ENCODE results near the gene SLFN14.
A peak's percentile ranks its signal among the peaks of the same experiment; 100 is the strongest.
"Not testable (repeated sequence)": the region's sequence is repeated elsewhere in the genome, so short reads cannot be mapped to it uniquely, and the experiment has no call there.

SLFN14 gene

GRCh38 chr17:35557353-35557752 is 3.3 kb downstream of the SLFN14 start:
- DNase-seq = no peak

- DNase-seq = no peak
These were observed 4.9 kb downstream of the SLFN14 start for GRCh38 chr17:35555691-35556090.

DNA sequence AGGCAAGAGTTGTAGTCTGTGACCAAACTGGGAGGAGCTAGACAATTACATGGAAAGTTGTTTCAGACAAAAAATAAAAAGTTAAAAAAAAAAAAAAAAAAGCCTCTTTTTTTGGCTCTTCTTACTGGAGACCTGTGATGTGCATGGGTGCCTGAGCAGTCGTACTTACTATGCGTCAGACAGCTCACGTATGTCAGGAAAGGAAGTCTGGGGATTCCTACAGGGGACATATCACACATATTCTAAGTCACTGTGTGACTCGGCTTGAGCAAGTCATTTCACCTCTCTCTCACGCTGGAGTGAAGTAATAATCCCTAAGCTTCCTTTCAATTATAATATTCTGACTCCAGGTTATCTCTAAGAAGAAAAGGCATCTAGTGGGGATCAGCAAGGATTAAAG is 6.0 kb downstream of the SLFN14 start:
- no peak for DNase-seq

- DNase-seq = no peak
These were observed 7.3 kb downstream of the SLFN14 start for GRCh38 chr17:35553310-35553709.

DNA sequence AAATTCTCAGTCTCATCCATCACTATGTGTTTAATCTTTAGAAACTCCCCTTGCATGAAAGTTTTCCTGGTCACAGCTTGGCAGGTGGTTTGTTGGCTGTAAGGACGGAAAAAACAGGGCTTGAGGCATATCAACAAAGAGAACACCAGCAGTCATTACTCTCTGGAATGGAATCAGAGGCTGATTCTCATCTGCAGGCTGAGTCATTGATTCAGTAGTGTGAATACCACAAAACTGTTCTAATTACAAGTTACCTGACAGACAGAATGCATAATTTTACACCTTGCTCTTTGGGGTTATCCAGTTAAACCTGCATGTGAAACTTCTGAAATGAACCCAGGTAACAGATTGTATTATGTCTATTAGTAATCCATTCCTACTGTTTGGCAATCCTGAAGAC is 11.6 kb downstream of the SLFN14 start:
- no peak for DNase-seq

GRCh38 chr17:35548208-35548810 is 12.3 kb downstream of the SLFN14 start:
- DNase-seq = no peak

DNA sequence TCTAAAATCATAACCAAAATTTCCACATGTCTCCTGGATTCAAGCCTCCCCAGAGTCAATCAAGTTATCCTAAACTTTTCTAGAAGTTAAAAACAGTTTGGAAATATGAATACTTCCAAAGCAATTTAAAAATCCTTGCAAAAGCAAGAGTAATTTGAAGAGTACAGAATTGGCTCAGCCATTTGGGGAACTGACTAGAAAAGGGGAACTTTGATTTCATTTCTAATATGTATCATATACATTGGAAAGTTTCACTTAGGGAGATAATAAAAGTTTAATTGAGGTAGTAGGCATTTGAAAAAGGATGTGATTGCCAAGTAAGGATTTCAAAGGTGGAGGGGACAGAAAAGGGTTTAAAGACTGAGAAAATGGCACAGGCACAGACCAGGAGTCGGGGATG is 14.1 kb downstream of the SLFN14 start:
- no peak for DNase-seq

- DNase-seq = no peak
These were observed 15.5 kb downstream of the SLFN14 start for GRCh38 chr17:35545150-35545549.

DNA sequence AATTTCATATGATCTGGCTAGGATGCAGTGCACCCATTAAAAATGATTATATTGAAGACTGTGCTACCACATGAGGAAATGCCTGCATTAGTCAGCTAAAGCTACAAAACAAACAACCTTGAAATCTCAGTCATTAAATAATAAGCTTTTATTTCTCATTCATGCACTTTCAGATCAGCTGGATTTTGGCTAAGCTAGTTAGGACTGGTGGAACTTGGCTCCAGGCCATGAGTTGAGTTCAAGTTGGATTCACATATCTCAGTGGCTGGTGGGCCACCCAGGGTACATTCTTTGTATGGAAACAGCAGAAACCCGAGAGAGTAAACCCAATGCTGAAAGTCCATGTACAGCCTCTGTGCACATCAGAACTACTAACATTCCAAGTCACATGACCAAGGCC is 16.8 kb downstream of the SLFN14 start:
- no peak for DNase-seq

- no peak for DNase-seq
These were observed 17.6 kb downstream of the SLFN14 start for GRCh38 chr17:35542990-35543389.

GRCh38 chr17:35541434-35541833 is 19.2 kb downstream of the SLFN14 start:
- no peak for DNase-seq

DNA sequence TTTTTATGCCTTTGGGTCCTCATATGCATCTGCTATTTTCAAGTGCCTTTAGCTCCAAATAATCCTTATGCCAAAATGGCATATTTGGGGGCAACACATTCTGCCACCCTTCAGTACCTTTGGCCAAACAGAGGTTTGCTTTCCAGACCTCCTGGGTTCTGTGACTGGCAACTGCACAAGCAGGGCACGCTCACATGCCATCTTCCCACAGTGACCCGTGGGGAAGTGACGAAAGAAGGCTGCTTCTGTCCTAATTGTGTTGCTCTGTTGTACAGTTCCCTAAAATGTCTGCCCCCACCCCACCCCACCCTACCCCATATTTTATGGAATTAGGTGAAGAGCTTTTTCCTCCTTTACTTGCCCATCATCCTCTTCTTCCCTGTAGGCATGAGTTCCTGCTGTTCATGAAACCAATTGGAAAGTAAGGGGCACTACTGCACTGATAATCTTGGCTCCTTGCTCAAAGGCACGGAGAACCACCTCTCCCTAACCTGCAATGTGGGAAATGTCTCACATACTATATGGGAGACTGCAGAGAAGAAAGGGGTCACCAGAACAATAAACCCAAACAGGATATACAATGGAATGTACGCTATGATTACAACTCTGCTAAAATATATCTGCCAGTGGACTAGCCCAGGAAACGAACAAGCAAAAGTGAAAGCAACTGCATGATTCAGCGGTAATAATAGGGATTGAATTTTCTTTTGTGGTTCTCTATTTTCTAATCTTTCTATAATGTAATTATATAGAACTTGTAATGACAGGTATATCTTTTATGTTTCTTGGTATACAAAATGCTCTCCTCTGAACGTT is 19.8 kb downstream of the SLFN14 start:
- peak; percentile 57 for DNase-seq

GRCh38 chr17:35539659-35540026 is 21.0 kb downstream of the SLFN14 start:
- no peak for DNase-seq

DNA sequence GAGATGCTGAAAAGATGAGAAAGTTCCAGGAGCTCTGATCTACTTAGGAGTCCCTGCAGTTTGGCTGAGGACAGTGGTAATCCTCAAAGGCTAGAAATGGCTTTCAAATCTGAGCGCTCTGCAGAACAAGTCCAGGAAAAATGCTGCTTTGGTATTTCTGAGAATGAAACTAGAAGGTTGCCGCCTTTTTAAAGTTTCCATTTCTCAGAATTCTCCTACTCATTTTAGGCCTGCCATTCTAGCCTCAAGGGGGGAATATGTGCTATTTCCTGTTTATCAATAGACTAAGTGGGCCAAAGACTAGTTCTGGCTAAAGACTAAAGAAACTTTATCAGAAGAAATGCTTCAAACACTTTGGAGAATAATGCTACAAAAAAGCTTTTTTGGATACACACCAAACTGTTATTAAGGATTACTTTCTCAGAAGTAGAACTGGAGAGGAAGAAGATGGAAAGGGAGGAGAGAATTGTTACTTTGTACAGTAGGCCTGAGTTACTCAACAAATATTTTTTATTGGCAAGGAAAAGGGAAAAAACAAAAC is 22.9 kb downstream of the SLFN14 start, which contains the start of gene SLFN12L:
Gene SLFN12L (minus strand): TSS at position 78 of the 541 bp plus-strand sequence. CDS start 15,314 bp downstream, outside the sequence.
- peak; percentile 18 for DNase-seq

DNA sequence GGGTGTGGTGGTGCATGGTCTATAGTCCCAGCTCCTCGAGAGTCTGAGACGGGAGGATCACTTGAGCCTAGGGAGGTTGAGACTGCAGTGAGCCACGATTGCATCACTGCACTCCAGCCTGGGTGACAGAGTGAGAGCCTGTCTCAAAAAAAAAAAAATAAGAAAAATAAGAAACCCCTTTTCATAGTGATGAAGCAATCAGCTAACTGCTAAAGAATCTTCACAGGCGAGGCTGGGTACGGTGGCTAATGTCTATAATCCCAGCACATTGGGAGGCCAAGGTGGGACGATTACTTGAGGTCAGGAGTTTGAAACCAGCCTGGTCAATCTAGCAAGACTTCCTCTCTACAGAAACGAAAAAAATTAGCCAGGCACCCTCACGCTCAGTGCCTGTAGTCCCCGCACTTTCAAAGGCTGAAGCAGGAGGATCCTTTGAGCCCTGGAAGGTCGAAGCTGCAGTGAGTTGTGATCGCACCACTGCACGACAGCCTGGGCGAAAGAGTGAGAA is 23.9 kb downstream of the SLFN14 start:
- peak; percentile 19 for DNase-seq

- DNase-seq = not testable (repeated sequence)
These were observed 25.2 kb downstream of the SLFN14 start for GRCh38 chr17:35535406-35535805.

DNA sequence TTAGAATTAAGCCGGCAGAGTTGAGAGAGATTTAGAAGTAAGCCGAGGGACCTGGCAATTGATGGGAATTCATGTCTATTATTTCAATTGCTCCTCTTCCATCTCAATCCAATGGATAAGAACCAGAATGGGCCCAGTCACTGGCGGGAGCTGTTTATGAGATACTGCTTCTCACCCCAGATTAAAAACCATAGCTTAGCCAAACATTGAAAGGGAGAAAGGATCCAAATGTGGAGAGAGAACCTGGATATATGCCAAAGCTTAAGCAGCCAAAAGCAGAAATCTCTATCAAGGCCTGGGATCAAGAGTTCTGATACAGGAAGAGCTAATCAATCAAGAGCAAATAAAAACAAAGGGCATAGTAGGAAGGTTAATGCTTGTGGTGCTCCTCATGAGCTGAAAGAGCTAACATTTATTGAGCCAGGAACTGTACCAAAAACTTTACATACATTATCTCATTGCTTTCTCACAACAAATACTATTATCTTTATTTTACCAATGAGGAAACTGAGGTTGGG is 26.0 kb downstream of the SLFN14 start:
- no peak for DNase-seq

DNA sequence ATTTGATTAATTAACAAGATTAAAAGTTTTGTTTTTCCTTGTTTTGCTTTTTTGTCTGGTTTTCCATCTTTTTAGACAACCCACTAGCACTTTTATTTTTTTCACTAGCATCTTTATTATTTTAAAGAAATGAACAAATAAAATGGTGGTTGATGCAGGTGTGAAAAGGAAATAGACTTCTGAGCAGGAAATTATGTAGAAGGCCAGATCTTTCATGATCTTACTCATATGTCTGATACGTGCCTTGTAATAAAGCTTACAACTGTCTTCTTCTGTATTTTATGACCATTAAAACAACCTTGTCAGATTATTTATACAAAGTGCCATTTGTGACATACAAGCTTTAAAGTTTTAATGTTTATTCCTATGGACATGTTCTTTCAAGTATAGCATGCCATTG is 29.5 kb downstream of the SLFN14 start:
- DNase-seq = no peak

GRCh38 chr17:35529866-35530265 is 30.8 kb downstream of the SLFN14 start:
- DNase-seq = no peak

DNA sequence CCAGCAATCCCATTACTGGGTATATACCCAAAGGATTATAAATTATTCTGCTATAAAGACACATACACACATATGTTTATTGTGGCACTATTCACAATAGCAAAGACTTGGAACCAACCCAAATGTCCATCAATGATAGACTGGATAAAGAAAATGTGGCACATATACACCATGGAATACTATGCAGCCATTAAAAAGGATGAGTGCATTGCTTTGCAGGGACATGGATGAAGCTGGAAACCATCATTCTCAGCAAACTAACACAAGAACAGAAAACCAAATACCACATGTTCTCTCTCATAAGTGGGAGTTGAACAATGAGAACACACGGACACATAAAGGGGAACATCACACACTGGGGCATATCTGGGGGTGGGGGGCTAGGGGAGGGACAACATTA is 31.3 kb downstream of the SLFN14 start:
- not testable (repeated sequence) for DNase-seq

DNA sequence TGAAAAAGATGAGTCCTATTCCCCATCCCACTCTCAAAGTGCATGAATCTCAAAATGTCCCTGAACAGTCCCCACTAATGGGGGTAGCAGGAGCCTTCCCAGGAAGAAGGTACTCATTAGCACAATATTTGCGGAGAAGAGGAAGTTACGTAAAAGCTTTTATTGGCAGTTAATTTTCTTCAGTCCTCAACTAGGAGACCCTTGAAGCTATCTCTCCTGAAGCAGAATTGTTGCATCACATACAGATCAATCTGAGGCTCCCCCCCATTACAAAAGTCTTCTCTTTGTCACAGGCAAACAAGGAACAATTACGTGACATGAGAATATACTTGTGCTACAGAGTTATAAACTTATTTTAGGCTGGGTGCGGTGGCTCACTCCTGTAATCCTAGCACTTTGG is 37.3 kb downstream of the SLFN14 start:
- DNase-seq = no peak

DNA sequence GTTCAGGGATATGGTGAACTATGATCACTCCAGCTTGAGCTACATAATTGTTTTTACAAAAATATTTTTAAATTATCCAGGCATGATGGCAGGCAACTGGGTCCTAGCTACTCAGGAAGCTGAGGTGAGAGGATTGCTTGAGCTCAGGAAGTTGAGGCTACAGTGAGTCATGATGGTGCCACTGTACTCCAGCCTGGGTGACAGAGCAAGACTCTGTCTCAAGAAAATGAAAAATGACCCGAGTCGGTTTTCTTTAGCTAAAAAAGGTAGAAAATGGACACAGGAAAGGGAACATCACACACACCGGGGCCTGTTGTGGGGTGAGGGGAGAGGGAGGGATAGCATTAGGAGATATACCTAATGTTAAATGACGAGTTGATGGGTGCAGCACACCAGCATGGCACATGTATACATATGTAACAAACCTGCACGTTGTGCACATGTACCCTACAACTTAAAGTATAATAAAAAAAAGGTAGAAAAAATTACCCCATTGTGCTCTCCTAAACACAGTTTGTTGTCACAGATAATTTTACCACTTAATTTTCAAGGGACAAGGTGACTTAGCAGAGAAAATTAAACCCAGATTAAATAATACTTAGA is 38.9 kb downstream of the SLFN14 start:
- DNase-seq = peak; percentile 42

GRCh38 chr17:35521150-35521549 is 39.5 kb downstream of the SLFN14 start:
- DNase-seq = no peak

Measured in CD4-positive, alpha-beta T cell treated with Interferon gamma for 1 hour (primary cell).